Endothelial cell of umbilical vein (primary cell): ENCODE measurements around the gene TRMT2A. TPM values are rescaled to one million over a fixed set of nuclear protein-coding genes. Genes with fewer than 3 reads are reported as not detected.

Experiments used
- BruUV-seq: library from RNA; stranded (reverse); fragments of 400-500 nt; replicated peaks from 2 replicates; lab custom pipeline; 2021; lab: Mats Ljungman, UMichigan
- CTCF ChIA-PET: fragments of 300-600, 350-600 bp; sonication (Branson Sonifier 250); formaldehyde crosslinking; loops from one replicate; lab custom pipeline; 2021; ENCODE audit warnings: antibody characterized with exemption, inconsistent platforms; lab: Charles Lee
- POLR2A ChIA-PET: fragments of 300-600, 350-600 bp; sonication (Branson Sonifier 250); formaldehyde crosslinking; loops from one replicate; lab custom pipeline; 2021; ENCODE audit warnings: antibody characterized with exemption, inconsistent platforms; lab: Charles Lee
- DNase-seq: peaks from one replicate; pipeline ENCODE4 v3.0.0-alpha.2; 2011; ENCODE audit warnings: low read depth, low spot score
- FAIRE-seq: peaks from 2 replicates; lab custom pipeline; 2011; peaks lifted over from hg19 to GRCh38; lab: Jason Lieb, UNC
- H2AFZ ChIP-seq: 2 replicates; pipeline ENCODE4 v1.6.0; 2012; ENCODE audit warnings: low read depth, low read length, control low read depth, inconsistent platforms
- H3K27ac ChIP-seq: 2 replicates; pipeline ENCODE4 v1.5.1; 2011; ENCODE audit warnings: low read depth, mild to moderate bottlenecking, control low read depth, low read length, moderate library complexity; ENCODE audit not compliant: insufficient read depth
- H3K27me3 ChIP-seq, 2 experiments: 2 replicates each; pipeline versions ENCODE4 v1.6.0 to v1.6.1; 2011; ENCODE audit warnings: low read length in 2 of 2, mixed read lengths in 1 of 2; ENCODE audit not compliant: control insufficient read depth in 2 of 2, insufficient read depth in 2 of 2
- H3K36me3 ChIP-seq, 2 experiments: 2 replicates in 1 of 2; 3 replicates in 1 of 2; pipeline ENCODE4 v1.5.1; 2011; ENCODE audit warnings: low read length in 2 of 2, mild to moderate bottlenecking in 1 of 2, moderate library complexity in 1 of 2; ENCODE audit not compliant: control insufficient read depth in 2 of 2, insufficient read depth in 2 of 2; ENCODE audit errors: extremely low read depth in 1 of 2
- H3K4me1 ChIP-seq: 3 replicates; pipeline ENCODE4 v1.5.1; 2011; ENCODE audit warnings: mild to moderate bottlenecking, low read length; ENCODE audit not compliant: control insufficient read depth, insufficient read depth; ENCODE audit errors: extremely low read depth
- H3K4me2 ChIP-seq: 2 replicates; pipeline ENCODE4 v1.6.1; 2011; ENCODE audit warnings: low read length, control low read depth, mixed read lengths; ENCODE audit not compliant: insufficient read depth
- H3K4me3 ChIP-seq, 3 experiments: fragments of 200-600 bp in 1 of 3; sonication (generic), shearing (Covaris generic) in 1 of 3; replicated peaks in 1 of 3; 2 replicates each; pipeline ENCODE4 v1.5.1; 2011 to 2016; ENCODE audit warnings: control low read depth in 3 of 3, low read length in 3 of 3, mild to moderate bottlenecking in 2 of 3, inconsistent platforms in 1 of 3, low read depth in 1 of 3, moderate library complexity in 1 of 3; ENCODE audit not compliant: insufficient read depth in 1 of 3
- H3K79me2 ChIP-seq: 2 replicates; pipeline ENCODE4 v1.6.0; 2012; ENCODE audit warnings: low read length, inconsistent platforms; ENCODE audit not compliant: control insufficient read depth, insufficient read depth
- H3K9ac ChIP-seq: replicated peaks from 2 replicates; pipeline ENCODE3; 2011; ENCODE audit warnings: low read length, control low read depth; ENCODE audit not compliant: insufficient read depth; ENCODE audit errors: extremely low read depth
- H3K9me1 ChIP-seq: replicated peaks from 3 replicates; pipeline ENCODE4 v1.6.0; 2011; ENCODE audit warnings: mild to moderate bottlenecking, low read length; ENCODE audit not compliant: control insufficient read depth, insufficient read depth; ENCODE audit errors: extremely low read depth
- H3K9me3 ChIP-seq: replicated peaks from 2 replicates; pipeline ENCODE4 v1.5.1; 2012; ENCODE audit warnings: low read length, inconsistent platforms; ENCODE audit not compliant: control insufficient read depth, insufficient read depth
- H4K20me1 ChIP-seq: replicated peaks from 2 replicates; pipeline ENCODE3; 2011; ENCODE audit warnings: mild to moderate bottlenecking, low read length; ENCODE audit not compliant: control insufficient read depth, insufficient read depth; ENCODE audit errors: extremely low read depth
- POLR2AphosphoS5 ChIP-seq: IDR thresholded peaks from 2 replicates; pipeline ENCODE4 v1.6.1; 2012; ENCODE audit warnings: low read depth, mild to moderate bottlenecking, control low read depth, low read length, moderate library complexity; ENCODE audit not compliant: insufficient read depth
- dilution Hi-C: fragments of 300-500 bp; cut with MboI; formaldehyde crosslinking; loops from one replicate; pipeline ENCODE4 v1.15.0; 2019; ENCODE audit warnings: low sequenced_read_pairs; ENCODE audit not compliant: extremely low pct_ligation_motif_present
- intact Hi-C: fragments of 100-400 bp; cut with micrococcal nuclease; formaldehyde crosslinking; loops from one replicate; pipeline ENCODE4 v1.10.0; 2022
- polyA plus RNA-seq, 4 experiments: library from polyadenylated mRNA; depleted of rRNA in 3 of 4; stranded (reverse) in 3 of 4; unstranded in 1 of 4; fragments of >200 nt; gene quantifications; 2 replicates each; pipeline versions ENCODE4 v1.2.1 to v1.2.3, GENCODE V29; 2011 to 2012; ENCODE audit warnings: missing spikeins in 1 of 4
- total RNA-seq: library from RNA; stranded (reverse); gene quantifications from 2 replicates; pipeline ENCODE4 v1.2.3, GENCODE V29; 2021
- TF ChIP-seq, protein P1 (sequence below), 2 donors: IDR thresholded peaks; 1 replicate in 1 of 2; 2 replicates in 1 of 2; pipeline ENCODE4 v1.5.1; 2011; ENCODE audit warnings: low read length in 2 of 2, mild to moderate bottlenecking in 2 of 2, moderate library complexity in 2 of 2, control low read depth in 1 of 2, inconsistent platforms in 1 of 2, low read depth in 1 of 2; ENCODE audit not compliant: insufficient read depth in 1 of 2; ENCODE audit errors: extremely low read depth in 1 of 2
- TF ChIP-seq, protein P2 (sequence below): IDR thresholded peaks from 2 replicates; pipeline ENCODE4 v1.6.1; 2011; ENCODE audit not compliant: insufficient read depth, insufficient read length

The TRMT2A gene
- total and polyA plus RNA-seq, 2 donors (not counting 3 experiments of a cell fraction or from before 2014, with no cell fraction given), result 51.2 to 61.9 TPM

DNA sequence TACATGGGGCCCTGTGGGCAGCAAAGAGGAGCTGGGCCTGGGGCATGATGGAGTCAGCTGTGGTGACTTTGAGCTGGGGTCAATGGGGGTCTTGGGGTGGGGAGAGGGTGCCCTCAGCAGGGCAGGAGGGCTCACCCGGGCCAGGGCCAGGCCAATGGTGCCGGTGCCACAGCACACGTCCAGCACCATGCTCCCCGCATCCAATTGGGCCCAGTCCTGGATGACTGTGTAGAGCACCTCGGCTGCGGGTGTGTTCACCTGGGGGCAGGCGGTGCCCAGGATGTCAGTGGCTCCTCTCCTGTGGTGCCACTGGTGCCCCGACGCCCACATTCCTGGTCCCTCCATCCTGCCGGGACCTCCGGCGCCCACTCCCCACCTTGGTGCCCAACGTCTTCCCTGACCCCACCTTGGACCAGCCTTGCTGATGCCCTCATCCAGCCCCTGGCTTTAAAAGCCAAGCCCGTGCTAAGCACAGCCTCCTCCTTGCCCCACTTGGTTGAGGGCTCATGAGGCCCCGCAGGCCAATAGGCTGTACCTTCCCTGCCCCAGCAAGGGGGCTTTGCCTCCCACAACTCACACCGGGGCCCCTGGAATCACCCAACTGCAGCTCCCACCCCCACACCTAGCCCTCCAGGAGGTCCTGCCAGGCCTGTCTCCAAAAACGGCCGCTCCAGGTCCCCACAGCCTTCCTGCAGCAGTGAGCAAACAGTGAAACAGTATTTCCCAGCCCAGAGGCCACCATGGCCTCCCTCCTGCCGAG lies 3.3 kb downstream of the TRMT2A start:
- CTCF ChIA-PET, result no interaction called here

More for the DNA sequence above, 3.3 kb downstream of the TRMT2A start:
- Histone ChIP-seq H3K27ac (no peak overlapping the region), H2AFZ (no peak overlapping the region), H3K4me2 (no peak overlapping the region), H3K9ac (no peak overlapping the region), H3K27me3 (no peaks in the 10 kb centered on the region), H3K4me3 (no peak overlapping the region), H3K9me3 (no peaks in the 10 kb centered on the region), H4K20me1 (no peaks in the 10 kb centered on the region), H3K4me1 (peaks cover 15% of the 10 kb centered on the region), H3K79me2 (peaks cover 35% of the 10 kb centered on the region), H3K36me3 (peaks cover 13 to 36% of the 10 kb centered on the region in 2 experiments), H3K9me1 (no peaks in the 10 kb centered on the region)
- FAIRE-seq (no peak), DNase-seq (no peak)
- dilution Hi-C loops, result no loop called here
- intact Hi-C loops, result no loop called here
- POLR2A ChIA-PET, result no interaction called here
- BruUV-seq, result no TSS peak
- TF ChIP-seq, protein P1, sequence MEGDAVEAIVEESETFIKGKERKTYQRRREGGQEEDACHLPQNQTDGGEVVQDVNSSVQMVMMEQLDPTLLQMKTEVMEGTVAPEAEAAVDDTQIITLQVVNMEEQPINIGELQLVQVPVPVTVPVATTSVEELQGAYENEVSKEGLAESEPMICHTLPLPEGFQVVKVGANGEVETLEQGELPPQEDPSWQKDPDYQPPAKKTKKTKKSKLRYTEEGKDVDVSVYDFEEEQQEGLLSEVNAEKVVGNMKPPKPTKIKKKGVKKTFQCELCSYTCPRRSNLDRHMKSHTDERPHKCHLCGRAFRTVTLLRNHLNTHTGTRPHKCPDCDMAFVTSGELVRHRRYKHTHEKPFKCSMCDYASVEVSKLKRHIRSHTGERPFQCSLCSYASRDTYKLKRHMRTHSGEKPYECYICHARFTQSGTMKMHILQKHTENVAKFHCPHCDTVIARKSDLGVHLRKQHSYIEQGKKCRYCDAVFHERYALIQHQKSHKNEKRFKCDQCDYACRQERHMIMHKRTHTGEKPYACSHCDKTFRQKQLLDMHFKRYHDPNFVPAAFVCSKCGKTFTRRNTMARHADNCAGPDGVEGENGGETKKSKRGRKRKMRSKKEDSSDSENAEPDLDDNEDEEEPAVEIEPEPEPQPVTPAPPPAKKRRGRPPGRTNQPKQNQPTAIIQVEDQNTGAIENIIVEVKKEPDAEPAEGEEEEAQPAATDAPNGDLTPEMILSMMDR (IDR thresholded peaks at IDR 0.05; ENCODE audit: extremely low read depth in 1 of 2, insufficient read depth in 1 of 2, low read depth in 1 of 2, low read length in 2 of 2), result no peak
- TF ChIP-seq, protein P2, sequence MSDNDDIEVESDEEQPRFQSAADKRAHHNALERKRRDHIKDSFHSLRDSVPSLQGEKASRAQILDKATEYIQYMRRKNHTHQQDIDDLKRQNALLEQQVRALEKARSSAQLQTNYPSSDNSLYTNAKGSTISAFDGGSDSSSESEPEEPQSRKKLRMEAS, result no peak
- no peak for TF ChIP-seq POLR2AphosphoS5
